Neural cell (in vitro differentiated cells): ENCODE results near the gene GATAD2A.

Experiments used
- EP300 ChIP-seq: fragments of 450-650 bp; conservative IDR thresholded peaks from 2 replicates; pipeline ENCODE4 v1.6.1; 2014; ENCODE audit warnings: antibody characterized with exemption, mild to moderate bottlenecking, moderate library complexity; ENCODE audit not compliant: poor library complexity, severe bottlenecking
- EZH2 ChIP-seq: fragments of 200-600, 300-800 bp; shearing (Covaris generic), sonication (generic); IDR thresholded peaks from 2 replicates; pipeline ENCODE4 v1.6.1; 2014; ENCODE audit warnings: antibody characterized with exemption, low read length, borderline replicate concordance, mild to moderate bottlenecking; ENCODE audit not compliant: insufficient read depth, poor library complexity, severe bottlenecking
- MXI1 ChIP-seq: fragments of 450-650 bp; conservative IDR thresholded peaks from 2 replicates; pipeline ENCODE4 v1.6.1; 2014; ENCODE audit warnings: antibody characterized with exemption, mild to moderate bottlenecking; ENCODE audit not compliant: poor library complexity, severe bottlenecking
- POLR2AphosphoS5 ChIP-seq: IDR thresholded peaks from 2 replicates; pipeline ENCODE4 v1.6.1; 2012
- RAD21 ChIP-seq: fragments of 450-650 bp; conservative IDR thresholded peaks from 2 replicates; pipeline ENCODE4 v1.6.1; 2014; ENCODE audit warnings: antibody characterized with exemption, mild to moderate bottlenecking, moderate library complexity
- SMC3 ChIP-seq: fragments of 450-650 bp; conservative IDR thresholded peaks from 2 replicates; pipeline ENCODE4 v1.6.1; 2014; ENCODE audit warnings: antibody characterized with exemption, mild to moderate bottlenecking, moderate library complexity; ENCODE audit not compliant: poor library complexity
- TAF1 ChIP-seq: IDR thresholded peaks from 2 replicates; pipeline ENCODE4 v1.6.1; 2012; ENCODE audit warnings: low read depth
- TF ChIP-seq, protein P1 (sequence below): fragments of 450-650 bp; IDR thresholded peaks from 2 replicates; pipeline ENCODE4 v1.5.1; 2014; ENCODE audit warnings: antibody characterized with exemption, mild to moderate bottlenecking, moderate library complexity; ENCODE audit not compliant: poor library complexity, severe bottlenecking
- TF ChIP-seq, protein P2 (sequence below): IDR thresholded peaks from 2 replicates; pipeline ENCODE4 v1.6.1; 2012; ENCODE audit warnings: borderline replicate concordance

DNA sequence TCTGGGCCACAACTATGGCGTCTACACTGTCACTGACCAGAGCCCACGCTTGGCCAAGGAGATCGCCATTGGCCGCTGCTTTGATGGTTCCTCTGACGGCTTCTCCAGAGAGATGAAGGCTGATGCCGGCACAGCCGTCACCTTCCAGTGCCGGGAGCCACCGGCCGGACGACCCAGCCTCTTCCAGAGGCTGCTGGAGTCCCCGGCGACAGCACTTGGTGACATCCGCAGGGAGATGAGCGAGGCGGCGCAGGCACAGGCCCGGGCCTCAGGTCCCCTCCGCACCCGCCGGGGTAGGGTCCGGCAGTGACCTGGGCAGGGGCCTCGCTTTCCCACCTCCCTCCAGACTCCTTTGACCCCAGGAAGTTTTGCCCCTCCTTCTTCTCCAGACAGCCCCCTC lies 140.2 kb downstream of the GATAD2A start:
- TF ChIP-seq, protein P1, sequence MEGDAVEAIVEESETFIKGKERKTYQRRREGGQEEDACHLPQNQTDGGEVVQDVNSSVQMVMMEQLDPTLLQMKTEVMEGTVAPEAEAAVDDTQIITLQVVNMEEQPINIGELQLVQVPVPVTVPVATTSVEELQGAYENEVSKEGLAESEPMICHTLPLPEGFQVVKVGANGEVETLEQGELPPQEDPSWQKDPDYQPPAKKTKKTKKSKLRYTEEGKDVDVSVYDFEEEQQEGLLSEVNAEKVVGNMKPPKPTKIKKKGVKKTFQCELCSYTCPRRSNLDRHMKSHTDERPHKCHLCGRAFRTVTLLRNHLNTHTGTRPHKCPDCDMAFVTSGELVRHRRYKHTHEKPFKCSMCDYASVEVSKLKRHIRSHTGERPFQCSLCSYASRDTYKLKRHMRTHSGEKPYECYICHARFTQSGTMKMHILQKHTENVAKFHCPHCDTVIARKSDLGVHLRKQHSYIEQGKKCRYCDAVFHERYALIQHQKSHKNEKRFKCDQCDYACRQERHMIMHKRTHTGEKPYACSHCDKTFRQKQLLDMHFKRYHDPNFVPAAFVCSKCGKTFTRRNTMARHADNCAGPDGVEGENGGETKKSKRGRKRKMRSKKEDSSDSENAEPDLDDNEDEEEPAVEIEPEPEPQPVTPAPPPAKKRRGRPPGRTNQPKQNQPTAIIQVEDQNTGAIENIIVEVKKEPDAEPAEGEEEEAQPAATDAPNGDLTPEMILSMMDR: no peak
- TF ChIP-seq EP300 (no peak), MXI1 (no peak), TAF1 (no peak), POLR2AphosphoS5 (no peak), EZH2 (no peak), RAD21 (no peak), SMC3 (no peak)
- TF ChIP-seq, protein P2, sequence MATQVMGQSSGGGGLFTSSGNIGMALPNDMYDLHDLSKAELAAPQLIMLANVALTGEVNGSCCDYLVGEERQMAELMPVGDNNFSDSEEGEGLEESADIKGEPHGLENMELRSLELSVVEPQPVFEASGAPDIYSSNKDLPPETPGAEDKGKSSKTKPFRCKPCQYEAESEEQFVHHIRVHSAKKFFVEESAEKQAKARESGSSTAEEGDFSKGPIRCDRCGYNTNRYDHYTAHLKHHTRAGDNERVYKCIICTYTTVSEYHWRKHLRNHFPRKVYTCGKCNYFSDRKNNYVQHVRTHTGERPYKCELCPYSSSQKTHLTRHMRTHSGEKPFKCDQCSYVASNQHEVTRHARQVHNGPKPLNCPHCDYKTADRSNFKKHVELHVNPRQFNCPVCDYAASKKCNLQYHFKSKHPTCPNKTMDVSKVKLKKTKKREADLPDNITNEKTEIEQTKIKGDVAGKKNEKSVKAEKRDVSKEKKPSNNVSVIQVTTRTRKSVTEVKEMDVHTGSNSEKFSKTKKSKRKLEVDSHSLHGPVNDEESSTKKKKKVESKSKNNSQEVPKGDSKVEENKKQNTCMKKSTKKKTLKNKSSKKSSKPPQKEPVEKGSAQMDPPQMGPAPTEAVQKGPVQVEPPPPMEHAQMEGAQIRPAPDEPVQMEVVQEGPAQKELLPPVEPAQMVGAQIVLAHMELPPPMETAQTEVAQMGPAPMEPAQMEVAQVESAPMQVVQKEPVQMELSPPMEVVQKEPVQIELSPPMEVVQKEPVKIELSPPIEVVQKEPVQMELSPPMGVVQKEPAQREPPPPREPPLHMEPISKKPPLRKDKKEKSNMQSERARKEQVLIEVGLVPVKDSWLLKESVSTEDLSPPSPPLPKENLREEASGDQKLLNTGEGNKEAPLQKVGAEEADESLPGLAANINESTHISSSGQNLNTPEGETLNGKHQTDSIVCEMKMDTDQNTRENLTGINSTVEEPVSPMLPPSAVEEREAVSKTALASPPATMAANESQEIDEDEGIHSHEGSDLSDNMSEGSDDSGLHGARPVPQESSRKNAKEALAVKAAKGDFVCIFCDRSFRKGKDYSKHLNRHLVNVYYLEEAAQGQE: no peak
